ENCODE measurements around the gene GNA14. TPM values are rescaled to one million over a fixed set of nuclear protein-coding genes. Genes with fewer than 3 reads are reported as not detected.
"Not testable (repeated sequence)": the region's sequence is repeated elsewhere in the genome, so short reads cannot be mapped to it uniquely, and the experiment has no call there.

Gene GNA14
- 10 to 100 TPM; 13.9 to 26.3 (median 19.9) TPM for total RNA-seq

DNA sequence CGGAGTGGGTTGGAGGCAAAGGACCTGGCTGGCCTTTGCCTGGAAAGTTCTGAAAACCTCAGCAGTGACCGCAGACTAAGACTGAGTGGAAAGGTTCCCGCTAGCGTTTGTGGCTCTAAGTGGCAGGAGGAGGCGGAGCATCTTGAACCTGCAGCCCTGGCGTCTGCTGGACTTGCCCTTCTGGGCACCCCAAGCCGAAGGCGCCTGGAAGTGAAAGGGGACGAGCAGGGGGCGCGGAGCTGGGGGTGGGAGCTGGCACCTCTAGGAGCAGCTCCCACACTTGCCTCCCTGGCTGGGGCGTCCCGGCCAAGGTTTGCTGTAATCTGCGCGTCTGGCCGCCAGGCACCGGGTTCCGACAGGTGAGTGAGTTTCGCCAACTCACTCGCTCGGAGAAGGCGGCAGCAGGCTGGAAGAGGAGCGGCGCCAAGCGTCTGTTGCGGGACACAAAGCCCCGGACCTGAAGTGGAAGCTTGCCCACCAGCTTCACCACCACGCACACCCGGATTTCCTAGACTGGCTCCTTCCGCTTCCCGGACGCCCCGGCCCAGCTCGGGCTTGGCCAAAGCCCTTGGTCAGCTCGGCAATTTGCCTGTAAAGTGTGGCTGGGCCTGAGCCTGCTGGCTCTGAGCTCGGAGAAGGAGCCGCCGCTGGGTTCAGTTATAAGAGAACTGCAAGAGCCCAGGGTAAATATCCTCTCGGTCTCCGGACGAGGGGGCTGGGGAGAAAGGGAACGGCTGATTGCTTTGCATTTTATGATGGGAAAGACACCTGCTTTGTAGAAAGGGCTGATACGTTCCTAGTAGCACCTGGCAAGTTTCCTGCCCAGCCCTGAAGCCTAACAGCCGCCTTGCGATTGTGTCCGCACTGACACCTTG is at the start of gene GNA14:
Gene GNA14 (minus strand): TSS at position 89 of the 875 bp plus-strand sequence. CDS start 529 bp downstream, outside the sequence.
- intact Hi-C loops (cut with DNase I): no loop called here
- WGBS, 2 donors: 2 to 3% methylated on average over 28 to 30 of the region's 46 CpGs

DNA sequence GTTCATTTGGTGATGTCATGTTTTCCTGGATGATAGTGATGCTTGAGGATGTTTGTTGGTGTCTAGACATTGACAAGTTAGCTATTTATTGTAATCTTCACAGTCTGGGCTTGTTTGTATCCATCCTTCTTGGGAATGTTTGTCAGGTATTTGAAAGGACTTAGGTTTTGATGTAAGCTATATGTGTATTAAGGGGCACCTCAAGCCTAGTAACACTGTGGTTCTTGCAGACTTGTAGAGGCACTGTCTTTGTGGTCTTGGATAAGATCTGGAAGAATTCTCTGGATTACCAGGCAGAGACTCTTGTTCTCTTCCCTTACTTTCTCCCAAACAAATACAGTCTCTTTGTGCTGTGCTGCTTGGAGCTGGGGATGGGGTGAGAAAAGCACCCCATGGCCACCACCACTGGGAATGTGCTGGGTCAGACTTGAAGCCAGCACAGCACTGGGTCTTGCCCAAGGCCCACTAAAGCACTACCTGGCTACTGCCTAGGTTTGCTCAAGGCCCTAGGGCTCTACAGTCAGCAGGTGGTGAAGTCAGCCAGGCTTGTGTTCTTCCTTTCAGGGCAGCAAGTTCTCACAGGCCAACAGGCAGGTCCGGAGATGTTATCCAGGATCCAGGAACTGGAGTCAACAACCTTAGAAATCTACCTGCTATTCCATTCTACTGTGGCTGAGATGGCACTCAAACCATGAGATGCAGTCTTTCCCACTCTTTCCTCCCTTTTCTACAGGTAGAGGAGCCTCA is 49.3 kb upstream of the GNA14 start:
- intact Hi-C loops (cut with DNase I): no loop called here
- no peak overlapping the region for H3K27ac ChIP-seq
- no peak for DNase-seq
- TF ChIP-seq, protein P1, sequence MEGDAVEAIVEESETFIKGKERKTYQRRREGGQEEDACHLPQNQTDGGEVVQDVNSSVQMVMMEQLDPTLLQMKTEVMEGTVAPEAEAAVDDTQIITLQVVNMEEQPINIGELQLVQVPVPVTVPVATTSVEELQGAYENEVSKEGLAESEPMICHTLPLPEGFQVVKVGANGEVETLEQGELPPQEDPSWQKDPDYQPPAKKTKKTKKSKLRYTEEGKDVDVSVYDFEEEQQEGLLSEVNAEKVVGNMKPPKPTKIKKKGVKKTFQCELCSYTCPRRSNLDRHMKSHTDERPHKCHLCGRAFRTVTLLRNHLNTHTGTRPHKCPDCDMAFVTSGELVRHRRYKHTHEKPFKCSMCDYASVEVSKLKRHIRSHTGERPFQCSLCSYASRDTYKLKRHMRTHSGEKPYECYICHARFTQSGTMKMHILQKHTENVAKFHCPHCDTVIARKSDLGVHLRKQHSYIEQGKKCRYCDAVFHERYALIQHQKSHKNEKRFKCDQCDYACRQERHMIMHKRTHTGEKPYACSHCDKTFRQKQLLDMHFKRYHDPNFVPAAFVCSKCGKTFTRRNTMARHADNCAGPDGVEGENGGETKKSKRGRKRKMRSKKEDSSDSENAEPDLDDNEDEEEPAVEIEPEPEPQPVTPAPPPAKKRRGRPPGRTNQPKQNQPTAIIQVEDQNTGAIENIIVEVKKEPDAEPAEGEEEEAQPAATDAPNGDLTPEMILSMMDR (IDR thresholded peaks at IDR 0.05): no peak
- TF ChIP-seq POLR2A (IDR thresholded peaks at IDR 0.05): no peak
- H3K4me1 ChIP-seq: no peaks in the 10 kb centered on the region
- H3K4me3 ChIP-seq (replicated peaks in 1 of 3): no peak overlapping the region
- H3K27me3 ChIP-seq: no peaks in the 10 kb centered on the region
- H3K9me3 ChIP-seq: no peaks in the 10 kb centered on the region
- WGBS, 2 donors: 100% methylated on average over 1 of the region's 1 CpG
- no peaks in the 10 kb centered on the region for H3K36me3 ChIP-seq

More for the DNA sequence above, at the start of gene GNA14:
- Histone ChIP-seq H3K27ac (peak within 1 kb of the TSS; percentile 78 to 93 (median 91)), H3K4me1 (peaks cover 13 to 22% of the 10 kb centered on the region in 2 donors), H3K4me3 (replicated peaks in 1 of 3) (peak within 1 kb of the TSS; percentile 68 to 87 (median 84)), H3K36me3 (no peaks in the 10 kb centered on the region), H3K27me3 (no peaks in the 10 kb centered on the region), H3K9me3 (no peaks in the 10 kb centered on the region)
- TF ChIP-seq, protein P1 (IDR thresholded peaks at IDR 0.05): peak in 3 of 6 experiments; percentile 23 to 46 (median 37)
- TF ChIP-seq POLR2A (IDR thresholded peaks at IDR 0.05): peak in 1 of 2 donors; percentile 64
- peak; percentile 78 to 81 for DNase-seq

DNA sequence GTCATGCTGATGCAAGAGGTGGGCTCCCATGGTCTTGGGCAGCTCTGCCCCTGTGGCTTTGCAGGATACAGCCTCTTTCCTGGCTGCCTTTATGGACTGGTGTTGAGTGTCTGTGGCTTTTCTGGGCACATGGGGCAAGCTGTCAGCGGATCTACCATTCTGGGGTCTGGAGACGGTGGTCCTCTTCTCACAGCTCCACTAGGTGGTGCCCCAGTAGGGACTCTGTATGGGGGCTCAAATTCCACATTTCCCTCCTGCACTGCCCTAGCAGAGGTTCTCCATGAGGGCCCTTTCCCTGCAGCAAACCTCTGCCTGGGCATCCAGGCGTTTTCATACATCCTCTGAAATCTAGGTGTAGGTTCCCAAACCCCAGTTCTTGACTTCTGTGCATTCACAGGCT is 42.6 kb upstream of the GNA14 start:
- H3K36me3 ChIP-seq; H3K4me3 ChIP-seq (replicated peaks in 1 of 3); intact Hi-C loops (cut with DNase I); H3K9me3 ChIP-seq; H3K27ac ChIP-seq; H3K4me1 ChIP-seq; DNase-seq; H3K27me3 ChIP-seq: not testable (repeated sequence)
- WGBS, 2 donors: 96 to 100% methylated on average over 3 of the region's 3 CpGs

GRCh38 chr9:77690119-77690518 is 42.0 kb upstream of the GNA14 start:
- H3K4me3 ChIP-seq (replicated peaks in 1 of 3); H3K27me3 ChIP-seq; DNase-seq; H3K9me3 ChIP-seq; intact Hi-C loops (cut with DNase I); H3K36me3 ChIP-seq; H3K27ac ChIP-seq; H3K4me1 ChIP-seq: not testable (repeated sequence)
- WGBS, 2 donors: 80 to 93% methylated on average over 3 of the region's 3 CpGs

- H3K27me3 ChIP-seq; H3K36me3 ChIP-seq; H3K9me3 ChIP-seq; H3K4me1 ChIP-seq; intact Hi-C loops (cut with DNase I); H3K4me3 ChIP-seq (replicated peaks in 1 of 3); DNase-seq; H3K27ac ChIP-seq: not testable (repeated sequence)
- 94 to 97% methylated on average over 6 to 11 of the region's 11 CpGs for WGBS, 2 donors
Observed at GRCh38 chr9:77687737-77688136, 39.6 kb upstream of the GNA14 start.

DNA sequence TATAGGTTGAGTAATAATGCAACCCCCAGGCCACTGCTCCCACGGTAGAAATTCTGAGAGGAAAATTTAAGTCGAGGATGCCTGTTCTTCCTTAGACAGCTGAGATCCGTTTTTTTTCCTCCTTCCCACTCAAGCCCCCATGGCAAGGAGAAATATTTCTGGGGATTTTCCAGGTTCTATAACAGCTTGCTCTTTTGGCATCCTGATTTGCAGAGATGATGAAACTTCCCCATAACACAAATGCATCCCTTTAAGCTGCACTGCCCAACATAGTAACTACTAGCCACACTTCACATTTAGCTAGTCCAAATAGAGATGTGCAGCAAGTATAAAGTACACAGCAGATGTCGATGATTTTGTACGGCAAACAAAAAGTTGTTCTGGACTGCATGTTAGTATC is 32.5 kb upstream of the GNA14 start:
- H3K4me3 ChIP-seq (replicated peaks in 1 of 3): no peak overlapping the region
- no peak overlapping the region for H3K27ac ChIP-seq
- no peaks in the 10 kb centered on the region for H3K4me1 ChIP-seq
- no peaks in the 10 kb centered on the region for H3K9me3 ChIP-seq
- DNase-seq: no peak
- no peak for TF ChIP-seq POLR2A (IDR thresholded peaks at IDR 0.05)
- TF ChIP-seq, protein P1 (IDR thresholded peaks at IDR 0.05): no peak
- H3K27me3 ChIP-seq: no peaks in the 10 kb centered on the region
- WGBS, 2 donors: 71 to 84% methylated on average over 5 of the region's 5 CpGs
- no peaks in the 10 kb centered on the region for H3K36me3 ChIP-seq
- intact Hi-C loops (cut with DNase I): no loop called here

All from thyroid gland (tissue), 4 donors.